ACHN (cell line): Measurements from ENCODE around the gene RAB6B.

Experiments
- DNase-seq: peaks from one replicate; pipeline ENCODE4 v3.0.0-alpha.2; 2015
- in situ Hi-C: cut with HindIII; loops from 2 replicates; pipeline ENCODE4 v1.10.0; 2017; ENCODE audit warnings: low sequenced_read_pairs, low pct_ligation_motif_present, low pct_unique_long_range_greater_than_20kb

Gene RAB6B

GRCh38 chr3:133851931-133852330 is 43.8 kb downstream of the RAB6B start:
- in situ Hi-C loops, result no loop called here
- no peak for DNase-seq

GRCh38 chr3:133851266-133851906 is 44.3 kb downstream of the RAB6B start:
- DNase-seq, result no peak
- in situ Hi-C loops, result no loop called here

GRCh38 chr3:133850034-133850433 is 45.6 kb downstream of the RAB6B start:
- no peak for DNase-seq
- in situ Hi-C loops, result no loop called here

- DNase-seq, result no peak
- in situ Hi-C loops, result no loop called here
Observed at GRCh38 chr3:133849346-133849745, 46.3 kb downstream of the RAB6B start.

DNA sequence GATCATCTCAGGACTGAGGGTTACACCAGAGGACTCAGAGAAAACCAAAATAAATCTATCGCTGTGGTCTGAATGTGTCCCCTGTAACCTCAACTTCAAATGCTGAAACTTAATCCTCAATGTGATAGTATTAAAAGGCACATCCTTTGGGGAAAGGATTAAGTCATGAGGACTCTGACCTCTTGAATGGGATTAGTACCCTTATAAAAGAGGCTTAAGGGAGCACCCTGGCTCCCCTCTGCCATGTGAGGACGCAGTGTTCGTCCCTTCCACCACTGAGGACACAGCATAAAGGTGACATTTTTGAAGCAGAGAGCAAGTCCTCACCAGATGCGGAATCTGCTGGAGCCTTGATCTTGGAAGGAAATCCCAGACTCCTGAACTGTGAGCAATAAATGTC is 50.6 kb downstream of the RAB6B start:
- in situ Hi-C loops, result no loop called here
- no peak for DNase-seq

DNA sequence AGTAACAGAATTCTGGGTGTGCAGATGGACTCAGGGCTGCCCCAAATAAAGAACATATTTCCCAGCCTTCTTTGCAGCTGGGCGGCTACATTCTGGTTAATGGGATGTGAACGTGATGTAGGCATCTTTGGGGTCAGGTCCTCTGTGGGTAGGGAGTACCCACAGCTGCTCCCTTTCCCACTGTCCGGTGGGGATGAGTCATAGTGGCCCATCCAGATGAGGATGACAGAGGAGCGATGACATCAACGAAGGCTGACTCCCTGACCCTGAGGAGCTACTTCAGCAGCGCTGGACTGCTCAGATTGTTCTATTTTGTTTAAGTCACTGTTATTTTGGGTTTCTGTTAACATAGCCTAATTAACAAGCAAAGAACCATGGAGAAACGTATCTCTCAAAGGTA is 52.0 kb downstream of the RAB6B start:
- in situ Hi-C loops, result no loop called here
- DNase-seq, result peak; percentile 21

DNA sequence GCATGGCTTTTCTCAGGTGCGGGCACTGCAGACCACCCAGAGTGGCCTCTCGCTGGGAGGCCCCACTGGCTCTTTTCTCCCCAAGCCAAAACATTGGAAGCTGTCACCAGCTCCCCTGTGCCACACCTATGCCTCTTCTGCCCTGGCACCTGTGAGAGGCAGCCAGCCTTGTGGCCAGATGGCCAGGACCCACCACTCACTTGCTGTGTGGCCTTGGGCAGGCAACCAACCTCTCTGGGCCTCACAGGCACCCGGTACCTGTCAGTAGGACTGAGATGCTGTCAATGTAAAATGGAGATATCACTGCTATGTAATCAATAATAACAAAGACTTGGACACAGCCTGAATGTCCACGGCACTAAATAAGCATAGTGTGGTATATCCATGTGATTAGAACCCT is 53.5 kb downstream of the RAB6B start:
- in situ Hi-C loops, result no loop called here
- no peak for DNase-seq

GRCh38 chr3:133841196-133841595 is 54.5 kb downstream of the RAB6B start:
- in situ Hi-C loops, result no loop called here
- DNase-seq, result no peak

DNA sequence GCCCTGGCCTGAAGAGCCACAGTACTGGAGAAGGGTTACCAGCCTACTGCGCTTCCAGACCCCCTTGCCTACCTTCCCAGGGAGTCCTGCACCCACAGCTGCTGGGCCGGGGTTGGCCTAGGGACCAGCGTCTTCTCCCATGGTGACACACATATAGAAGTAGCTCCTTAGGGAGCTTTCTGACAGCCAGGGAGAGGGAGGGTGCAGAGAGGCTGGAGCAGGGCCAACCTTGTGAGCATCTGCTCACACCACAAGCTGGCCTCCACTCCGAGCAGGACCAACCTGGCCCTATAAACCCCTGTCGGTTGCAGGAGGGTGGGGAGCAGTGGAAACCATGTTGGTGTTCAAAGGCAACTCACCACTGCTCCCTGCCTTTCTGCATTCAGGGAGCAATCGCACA is 54.9 kb downstream of the RAB6B start:
- DNase-seq, result no peak
- in situ Hi-C loops, result no loop called here

DNA sequence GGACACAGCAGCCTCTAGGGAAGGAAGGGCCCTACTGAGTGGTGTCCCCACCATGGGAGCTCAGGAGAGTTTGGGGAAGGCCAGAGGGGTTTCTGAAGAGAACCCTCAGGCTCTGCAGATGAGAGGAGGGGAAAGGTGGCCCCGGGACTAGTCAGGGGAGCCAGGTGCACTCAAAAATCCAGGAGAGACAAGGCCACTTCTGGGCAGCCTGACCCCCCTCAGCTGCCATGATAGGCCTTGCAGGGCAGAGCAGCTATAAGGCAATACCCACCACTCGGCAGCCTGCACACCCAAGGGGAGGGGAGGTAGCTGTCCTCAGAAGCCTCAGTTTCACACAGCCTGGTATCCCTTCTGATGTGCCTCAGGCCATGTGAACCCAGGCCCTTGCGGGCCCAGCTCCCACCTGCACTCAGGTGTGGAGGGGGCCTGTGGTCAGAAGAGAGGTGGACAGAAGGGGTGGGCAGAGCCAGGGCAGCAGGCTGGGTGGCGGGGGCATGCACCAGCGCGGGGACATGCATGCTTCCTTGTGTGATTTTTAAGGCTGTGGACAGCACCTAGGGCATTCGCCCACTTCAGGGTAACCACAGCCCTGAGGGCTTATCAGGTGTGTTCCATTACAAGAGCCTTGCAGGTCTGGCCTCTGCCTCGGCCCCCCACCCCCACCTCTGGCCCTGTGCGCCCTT is 55.5 kb downstream of the RAB6B start:
- DNase-seq, result no peak
- in situ Hi-C loops, result no loop called here

- in situ Hi-C loops, result no loop called here
Observed at GRCh38 chr3:133838916-133839800, 56.5 kb downstream of the RAB6B start.

GRCh38 chr3:133838296-133838789 is 57.3 kb downstream of the RAB6B start:
- in situ Hi-C loops, result no loop called here

More at GRCh38 chr3:133838916-133839800, 56.5 kb downstream of the RAB6B start:
- DNase-seq, result no peak

GRCh38 chr3:133837487-133838295 is 58.0 kb downstream of the RAB6B start:
- in situ Hi-C loops, result no loop called here
- DNase-seq, result no peak

More at GRCh38 chr3:133838296-133838789, 57.3 kb downstream of the RAB6B start:
- DNase-seq, result no peak

DNA sequence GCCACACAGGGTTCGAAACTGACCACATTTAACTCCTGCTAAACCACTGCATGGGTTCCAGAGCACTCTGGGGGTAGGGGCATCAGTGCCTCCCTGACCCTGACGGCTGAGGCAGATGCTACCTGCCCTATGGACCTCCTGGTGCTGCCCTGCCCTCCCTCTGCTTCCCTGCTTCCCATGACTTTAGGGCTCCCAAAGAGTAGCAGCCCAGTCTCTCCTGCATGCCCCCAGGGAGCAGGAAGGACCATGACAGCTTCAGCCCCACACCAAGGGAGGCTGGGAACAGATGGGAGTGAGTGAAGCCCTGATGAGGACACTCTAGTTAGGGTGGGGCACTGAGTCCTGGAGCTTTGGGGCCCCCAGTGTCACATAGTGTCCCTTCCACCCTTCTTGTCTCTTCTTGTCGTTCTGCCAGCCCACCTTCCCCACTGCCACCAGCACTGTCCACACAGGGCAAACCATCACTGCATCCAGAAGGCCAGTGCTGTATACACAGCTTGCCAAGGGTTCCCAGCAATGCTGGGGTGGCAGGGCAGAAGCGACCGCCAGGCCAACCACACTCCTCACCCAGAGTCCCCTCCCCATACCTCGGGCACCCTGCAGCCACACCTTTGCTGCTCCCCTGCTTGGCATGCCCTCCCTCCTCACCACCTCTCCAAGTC is 59.1 kb downstream of the RAB6B start:
- DNase-seq, result no peak

DNA sequence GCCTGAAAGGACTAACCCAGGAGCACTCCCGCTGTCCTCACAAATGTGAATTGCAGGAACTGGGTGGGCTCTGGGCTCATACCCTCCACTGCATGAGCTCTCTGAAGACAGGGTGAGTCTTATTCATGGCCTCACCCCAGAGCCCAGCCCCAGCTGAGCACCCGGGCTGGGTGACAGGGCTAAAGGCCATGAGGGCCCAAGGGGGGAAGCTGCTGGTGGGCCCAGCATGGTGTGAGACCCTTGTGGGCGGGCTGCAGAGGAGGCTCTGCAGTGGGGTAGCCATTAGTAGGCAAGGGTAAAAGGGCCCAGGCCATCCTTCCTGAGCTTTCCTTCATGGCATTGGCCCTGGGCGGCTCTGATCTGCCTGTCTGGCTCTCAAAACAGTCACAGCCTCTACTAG is 59.7 kb downstream of the RAB6B start:
- in situ Hi-C loops, result no loop called here
- no peak for DNase-seq

More for the DNA sequence above, 59.1 kb downstream of the RAB6B start:
- in situ Hi-C loops, result no loop called here

- in situ Hi-C loops, result no loop called here
- DNase-seq, result no peak
Observed at GRCh38 chr3:133835418-133835743, 60.3 kb downstream of the RAB6B start.

DNA sequence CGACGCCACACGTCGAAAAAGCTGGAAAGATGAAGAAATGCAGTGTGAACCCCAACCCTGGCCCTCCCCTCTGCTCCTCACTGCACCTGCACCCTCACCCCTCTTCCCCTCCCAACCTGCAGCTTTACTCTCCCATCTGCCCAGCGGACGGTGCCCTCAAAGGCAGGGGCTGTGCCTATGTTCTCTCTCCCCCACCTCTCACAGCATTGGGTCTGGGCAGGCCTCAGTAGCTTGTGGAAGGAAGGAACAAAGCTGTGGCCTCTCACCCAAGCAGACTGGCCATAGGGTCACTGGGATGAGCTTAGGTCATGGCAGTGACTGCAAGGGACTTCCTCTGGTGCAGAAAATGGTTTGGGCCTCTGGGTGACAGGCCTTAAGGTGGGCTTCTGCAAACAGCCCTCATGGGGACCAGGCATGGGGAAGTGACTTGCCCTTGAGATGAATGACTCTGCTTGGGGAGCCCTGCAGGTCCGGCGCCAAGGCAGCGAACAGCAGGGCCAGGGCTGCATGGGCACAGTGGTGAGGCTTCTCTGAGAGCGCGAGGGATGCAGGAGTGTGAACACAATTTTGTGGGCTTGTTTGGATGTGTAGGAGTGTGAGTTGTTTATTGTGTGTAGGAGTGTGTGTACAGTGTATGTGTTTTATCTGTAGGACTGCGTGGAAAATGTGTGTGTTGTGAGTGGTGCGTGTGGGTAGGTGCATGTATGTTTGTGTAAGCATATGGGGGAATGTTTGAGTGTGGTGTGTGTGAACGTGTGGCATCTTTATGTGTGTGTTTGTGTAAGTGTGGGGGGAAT is 60.9 kb downstream of the RAB6B start:
- no peak for DNase-seq
- in situ Hi-C loops, result no loop called here
